Measurements from ENCODE around the gene MAST2.
"Not testable (repeated sequence)": the region's sequence is repeated elsewhere in the genome, so short reads cannot be mapped to it uniquely, and the experiment has no call there.

Gene MAST2

DNA sequence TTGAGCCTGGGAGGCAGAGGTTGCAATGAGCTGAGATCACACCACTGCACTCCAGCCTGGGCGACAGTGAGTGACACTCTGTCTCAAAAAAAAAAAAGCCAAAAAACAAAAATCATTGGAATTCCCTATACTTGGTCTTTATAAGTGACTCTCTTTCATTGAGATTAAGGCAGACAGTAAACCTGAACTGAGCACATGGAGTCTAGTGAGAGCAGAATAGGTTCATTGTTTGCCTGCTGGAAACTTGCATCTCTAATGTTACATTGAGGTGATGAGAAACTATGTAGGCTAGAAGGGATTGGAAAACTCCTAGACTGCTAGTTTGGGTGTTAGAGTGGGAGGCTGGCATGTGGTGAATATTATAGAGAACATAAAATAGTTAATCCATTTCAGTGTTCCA, 25.4 kb downstream of the MAST2 start:
- H3K4me3 ChIP-seq (ENCODE audit: insufficient read length, low read depth), result no peak overlapping the region
- H3K36me3 ChIP-seq (ENCODE audit: insufficient read depth, insufficient read length, low read length), result peaks cover 72% of the 10 kb centered on the region

GRCh38 chr1:45833361-45833760, 29.9 kb downstream of the MAST2 start:
- no peaks in the 10 kb centered on the region for H3K27me3 ChIP-seq (ENCODE audit: insufficient read depth, insufficient read length)
- peaks cover 53% of the 10 kb centered on the region for H3K36me3 ChIP-seq (ENCODE audit: insufficient read depth, insufficient read length, low read length)
- no peaks in the 10 kb centered on the region for H3K4me1 ChIP-seq (ENCODE audit: insufficient read depth, insufficient read length)
- no peak for TF ChIP-seq YY1 (IDR thresholded peaks at IDR 0.05; ENCODE audit: insufficient read depth, insufficient read length)
- TF ChIP-seq SUZ12 (IDR thresholded peaks at IDR 0.05; ENCODE audit: extremely low read depth, insufficient read depth, insufficient read length), result no peak
- TF ChIP-seq ZNF274 (IDR thresholded peaks at IDR 0.05; ENCODE audit: low read depth, low read length), result no peak
- no peak overlapping the region for H3K9ac ChIP-seq (ENCODE audit: insufficient read length, low read depth)
- no peaks in the 10 kb centered on the region for H3K9me3 ChIP-seq (ENCODE audit: insufficient read depth, low read length)
- H3K4me3 ChIP-seq (ENCODE audit: insufficient read length, low read depth), result no peak overlapping the region
- no peak for DNase-seq (ENCODE audit: low read depth, low spot score)

More for the DNA sequence above, 25.4 kb downstream of the MAST2 start:
- H3K27me3 ChIP-seq (ENCODE audit: insufficient read depth, insufficient read length), result no peaks in the 10 kb centered on the region
- H3K9me3 ChIP-seq (ENCODE audit: insufficient read depth, low read length), result no peaks in the 10 kb centered on the region
- no peak for DNase-seq (ENCODE audit: low read depth, low spot score)
- TF ChIP-seq SUZ12 (IDR thresholded peaks at IDR 0.05; ENCODE audit: extremely low read depth, insufficient read depth, insufficient read length) (no peak), YY1 (IDR thresholded peaks at IDR 0.05; ENCODE audit: insufficient read depth, insufficient read length) (no peak), ZNF274 (IDR thresholded peaks at IDR 0.05; ENCODE audit: low read depth, low read length) (no peak)
- H3K9ac ChIP-seq (ENCODE audit: insufficient read length, low read depth), result no peak overlapping the region
- no peaks in the 10 kb centered on the region for H3K4me1 ChIP-seq (ENCODE audit: insufficient read depth, insufficient read length)

DNA sequence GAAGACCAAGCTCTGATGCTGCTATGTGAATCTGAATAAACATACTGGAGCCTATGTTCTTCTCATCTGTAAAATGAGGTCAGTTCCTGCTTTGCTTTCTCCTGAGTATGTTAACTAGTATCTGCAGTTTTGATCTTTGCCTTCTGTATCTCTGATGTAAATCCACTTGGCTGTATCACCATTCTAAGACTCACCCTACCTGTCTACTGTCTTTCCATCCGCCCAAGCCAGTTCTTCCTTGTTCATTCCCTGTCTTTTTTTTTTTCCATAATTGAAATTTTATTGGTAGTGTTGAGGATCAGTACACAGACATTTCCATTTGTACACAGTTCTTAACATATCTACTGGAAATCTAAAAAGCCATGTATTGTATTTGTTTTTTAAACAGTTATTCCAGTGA, 31.3 kb downstream of the MAST2 start:
- no peak for DNase-seq (ENCODE audit: low read depth, low spot score)
- H3K9me3 ChIP-seq (ENCODE audit: insufficient read depth, low read length), result no peaks in the 10 kb centered on the region
- H3K4me1 ChIP-seq (ENCODE audit: insufficient read depth, insufficient read length), result no peaks in the 10 kb centered on the region

GRCh38 chr1:45836451-45836850, 33.0 kb downstream of the MAST2 start:
- Histone ChIP-seq H3K27me3 (ENCODE audit: insufficient read depth, insufficient read length) (no peaks in the 10 kb centered on the region), H3K9ac (ENCODE audit: insufficient read length, low read depth) (no peak overlapping the region), H3K9me3 (ENCODE audit: insufficient read depth, low read length) (no peaks in the 10 kb centered on the region), H3K4me3 (ENCODE audit: insufficient read length, low read depth) (no peak overlapping the region), H3K36me3 (ENCODE audit: insufficient read depth, insufficient read length, low read length) (peaks cover 45% of the 10 kb centered on the region), H3K4me1 (ENCODE audit: insufficient read depth, insufficient read length) (no peaks in the 10 kb centered on the region)
- TF ChIP-seq SUZ12 (IDR thresholded peaks at IDR 0.05; ENCODE audit: extremely low read depth, insufficient read depth, insufficient read length) (no peak), ZNF274 (IDR thresholded peaks at IDR 0.05; ENCODE audit: low read depth, low read length) (no peak), YY1 (IDR thresholded peaks at IDR 0.05; ENCODE audit: insufficient read depth, insufficient read length) (no peak)
- no peak for DNase-seq (ENCODE audit: low read depth, low spot score)

More for the DNA sequence above, 31.3 kb downstream of the MAST2 start:
- H3K9ac ChIP-seq (ENCODE audit: insufficient read length, low read depth), result no peak overlapping the region
- no peak for TF ChIP-seq YY1 (IDR thresholded peaks at IDR 0.05; ENCODE audit: insufficient read depth, insufficient read length)
- no peak for TF ChIP-seq ZNF274 (IDR thresholded peaks at IDR 0.05; ENCODE audit: low read depth, low read length)
- TF ChIP-seq SUZ12 (IDR thresholded peaks at IDR 0.05; ENCODE audit: extremely low read depth, insufficient read depth, insufficient read length), result no peak
- H3K4me3 ChIP-seq (ENCODE audit: insufficient read length, low read depth), result no peak overlapping the region
- peaks cover 49% of the 10 kb centered on the region for H3K36me3 ChIP-seq (ENCODE audit: insufficient read depth, insufficient read length, low read length)
- no peaks in the 10 kb centered on the region for H3K27me3 ChIP-seq (ENCODE audit: insufficient read depth, insufficient read length)

GRCh38 chr1:45836861-45837260, 33.4 kb downstream of the MAST2 start:
- DNase-seq (ENCODE audit: low read depth, low spot score); H3K4me3 ChIP-seq (ENCODE audit: insufficient read length, low read depth); H3K27me3 ChIP-seq (ENCODE audit: insufficient read depth, insufficient read length); H3K9me3 ChIP-seq (ENCODE audit: insufficient read depth, low read length); H3K9ac ChIP-seq (ENCODE audit: insufficient read length, low read depth); H3K4me1 ChIP-seq (ENCODE audit: insufficient read depth, insufficient read length): not testable (repeated sequence)
- H3K36me3 ChIP-seq (ENCODE audit: insufficient read depth, insufficient read length, low read length), result peaks cover 43% of the 10 kb centered on the region

GRCh38 chr1:45838322-45838721, 34.9 kb downstream of the MAST2 start:
- not testable (repeated sequence) for DNase-seq (ENCODE audit: low read depth, low spot score); H3K4me1 ChIP-seq (ENCODE audit: insufficient read depth, insufficient read length); H3K9ac ChIP-seq (ENCODE audit: insufficient read length, low read depth); H3K9me3 ChIP-seq (ENCODE audit: insufficient read depth, low read length); H3K27me3 ChIP-seq (ENCODE audit: insufficient read depth, insufficient read length); H3K4me3 ChIP-seq (ENCODE audit: insufficient read length, low read depth)
- H3K36me3 ChIP-seq (ENCODE audit: insufficient read depth, insufficient read length, low read length), result peaks cover 31% of the 10 kb centered on the region

DNA sequence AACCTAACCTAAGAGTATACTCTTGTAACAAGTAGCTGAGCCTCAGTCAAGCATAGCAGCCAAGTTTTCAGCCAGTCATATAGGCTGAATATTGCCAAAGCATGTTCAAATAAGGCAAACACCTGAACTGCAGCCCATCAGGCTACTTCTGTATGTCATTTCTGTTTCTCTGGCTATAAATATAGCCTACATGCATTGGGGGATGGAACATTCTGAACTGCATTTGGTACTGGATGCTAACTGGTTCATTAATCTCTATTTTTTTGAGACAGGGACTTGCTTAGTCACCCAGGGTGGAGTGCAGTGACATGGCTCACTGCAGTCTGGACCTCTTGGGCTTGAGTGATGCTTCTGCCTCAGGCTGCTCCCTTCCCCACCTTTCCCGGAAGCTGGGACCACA, 37.3 kb downstream of the MAST2 start:
- H3K9ac ChIP-seq (ENCODE audit: insufficient read length, low read depth), result no peak overlapping the region
- no peaks in the 10 kb centered on the region for H3K9me3 ChIP-seq (ENCODE audit: insufficient read depth, low read length)
- TF ChIP-seq SUZ12 (IDR thresholded peaks at IDR 0.05; ENCODE audit: extremely low read depth, insufficient read depth, insufficient read length) (no peak), ZNF274 (IDR thresholded peaks at IDR 0.05; ENCODE audit: low read depth, low read length) (no peak), YY1 (IDR thresholded peaks at IDR 0.05; ENCODE audit: insufficient read depth, insufficient read length) (no peak)
- no peaks in the 10 kb centered on the region for H3K27me3 ChIP-seq (ENCODE audit: insufficient read depth, insufficient read length)
- no peak for DNase-seq (ENCODE audit: low read depth, low spot score)
- peaks cover 22% of the 10 kb centered on the region for H3K36me3 ChIP-seq (ENCODE audit: insufficient read depth, insufficient read length, low read length)
- no peaks in the 10 kb centered on the region for H3K4me1 ChIP-seq (ENCODE audit: insufficient read depth, insufficient read length)
- no peak overlapping the region for H3K4me3 ChIP-seq (ENCODE audit: insufficient read length, low read depth)

DNA sequence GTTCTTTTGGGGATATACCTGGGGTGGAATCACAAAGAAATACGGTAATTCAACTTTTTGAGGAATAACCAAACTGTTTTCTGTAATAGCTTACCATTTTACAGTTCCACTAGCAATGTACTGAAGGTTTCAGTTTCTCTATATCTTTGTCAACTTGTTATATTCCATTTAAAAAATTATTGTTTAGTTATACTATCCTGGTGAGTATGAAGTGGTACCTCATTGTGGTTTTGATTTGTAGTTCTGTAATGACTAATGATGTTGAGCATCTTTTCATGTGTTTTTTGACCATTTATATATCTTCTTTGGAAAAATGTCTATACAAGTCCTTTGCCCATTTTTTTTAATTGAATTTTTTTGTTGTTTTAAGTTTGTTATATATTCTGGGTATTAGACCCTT, 39.4 kb downstream of the MAST2 start:
- no peaks in the 10 kb centered on the region for H3K27me3 ChIP-seq (ENCODE audit: insufficient read depth, insufficient read length)
- H3K4me1 ChIP-seq (ENCODE audit: insufficient read depth, insufficient read length), result no peaks in the 10 kb centered on the region
- H3K36me3 ChIP-seq (ENCODE audit: insufficient read depth, insufficient read length, low read length), result peaks cover 17% of the 10 kb centered on the region
- H3K4me3 ChIP-seq (ENCODE audit: insufficient read length, low read depth), result no peak overlapping the region
- no peak for DNase-seq (ENCODE audit: low read depth, low spot score)
- no peak overlapping the region for H3K9ac ChIP-seq (ENCODE audit: insufficient read length, low read depth)
- 0 out of 2 replicates have a peak, but pooled peaks cover 3% of the 10 kb centered on the region for H3K9me3 ChIP-seq (ENCODE audit: insufficient read depth, low read length)
- TF ChIP-seq YY1 (IDR thresholded peaks at IDR 0.05; ENCODE audit: insufficient read depth, insufficient read length) (no peak), ZNF274 (IDR thresholded peaks at IDR 0.05; ENCODE audit: low read depth, low read length) (no peak), SUZ12 (IDR thresholded peaks at IDR 0.05; ENCODE audit: extremely low read depth, insufficient read depth, insufficient read length) (no peak)

Data from NT2/D1 (cell line).